ENCODE measurements around the gene P3H3.
A peak's percentile ranks its signal among the peaks of the same experiment; 100 is the strongest.

The P3H3 gene

DNA sequence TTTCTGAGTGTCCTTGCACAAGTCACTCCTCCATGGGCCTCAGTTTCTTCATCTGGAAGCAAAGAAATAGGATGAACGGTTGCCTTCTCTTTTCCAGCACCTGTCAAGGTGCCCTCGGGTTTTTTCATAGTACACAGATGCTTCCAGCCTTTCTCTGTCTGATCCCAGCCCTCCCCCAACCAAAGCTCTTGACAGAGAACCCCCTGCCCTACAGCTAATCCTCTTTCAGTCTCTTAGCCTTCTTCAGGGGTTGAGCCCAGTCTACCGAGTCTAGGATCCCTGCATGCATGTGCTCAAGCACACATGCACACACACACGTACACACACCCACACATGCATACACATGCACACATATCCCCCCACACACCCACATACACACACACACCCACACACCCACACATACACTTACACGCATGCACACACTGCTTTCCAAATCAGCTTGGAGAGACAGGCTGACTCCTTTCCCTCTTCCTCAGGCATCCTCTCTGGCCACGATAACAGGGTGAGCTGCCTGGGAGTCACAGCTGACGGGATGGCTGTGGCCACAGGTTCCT is 18.2 kb downstream of the P3H3 start:
- no peak for DNase-seq (ENCODE audit: low read depth)
- TF ChIP-seq, protein P1, sequence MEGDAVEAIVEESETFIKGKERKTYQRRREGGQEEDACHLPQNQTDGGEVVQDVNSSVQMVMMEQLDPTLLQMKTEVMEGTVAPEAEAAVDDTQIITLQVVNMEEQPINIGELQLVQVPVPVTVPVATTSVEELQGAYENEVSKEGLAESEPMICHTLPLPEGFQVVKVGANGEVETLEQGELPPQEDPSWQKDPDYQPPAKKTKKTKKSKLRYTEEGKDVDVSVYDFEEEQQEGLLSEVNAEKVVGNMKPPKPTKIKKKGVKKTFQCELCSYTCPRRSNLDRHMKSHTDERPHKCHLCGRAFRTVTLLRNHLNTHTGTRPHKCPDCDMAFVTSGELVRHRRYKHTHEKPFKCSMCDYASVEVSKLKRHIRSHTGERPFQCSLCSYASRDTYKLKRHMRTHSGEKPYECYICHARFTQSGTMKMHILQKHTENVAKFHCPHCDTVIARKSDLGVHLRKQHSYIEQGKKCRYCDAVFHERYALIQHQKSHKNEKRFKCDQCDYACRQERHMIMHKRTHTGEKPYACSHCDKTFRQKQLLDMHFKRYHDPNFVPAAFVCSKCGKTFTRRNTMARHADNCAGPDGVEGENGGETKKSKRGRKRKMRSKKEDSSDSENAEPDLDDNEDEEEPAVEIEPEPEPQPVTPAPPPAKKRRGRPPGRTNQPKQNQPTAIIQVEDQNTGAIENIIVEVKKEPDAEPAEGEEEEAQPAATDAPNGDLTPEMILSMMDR (conservative IDR thresholded peaks at IDR 0.05; ENCODE audit: low read length), result no peak
- no peak overlapping the region for H3K4me3 ChIP-seq (ENCODE audit: low read length)

GRCh38 chr12:6847676-6848075 is 19.5 kb downstream of the P3H3 start:
- TF ChIP-seq, protein P1 (conservative IDR thresholded peaks at IDR 0.05; ENCODE audit: low read length), result no peak
- no peak for DNase-seq (ENCODE audit: low read depth)
- H3K4me3 ChIP-seq (ENCODE audit: low read length), result no peak overlapping the region

GRCh38 chr12:6849427-6849826 is 21.2 kb downstream of the P3H3 start:
- TF ChIP-seq, protein P1 (conservative IDR thresholded peaks at IDR 0.05; ENCODE audit: low read length), result no peak
- no peak overlapping the region for H3K4me3 ChIP-seq (ENCODE audit: low read length)
- DNase-seq (ENCODE audit: low read depth), result no peak

GRCh38 chr12:6849976-6850560 is 21.9 kb downstream of the P3H3 start:
- H3K4me3 ChIP-seq (ENCODE audit: low read length), result peak overlapping the region; percentile 51
- TF ChIP-seq, protein P1 (conservative IDR thresholded peaks at IDR 0.05; ENCODE audit: low read length), result no peak
- DNase-seq (ENCODE audit: low read depth), result no peak

- H3K4me3 ChIP-seq (ENCODE audit: low read length), result peak overlapping the region; percentile 51
- TF ChIP-seq, protein P1 (conservative IDR thresholded peaks at IDR 0.05; ENCODE audit: low read length), result no peak
- DNase-seq (ENCODE audit: low read depth), result no peak
Measured at GRCh38 chr12:6850796-6851152, 22.6 kb downstream of the P3H3 start.

GRCh38 chr12:6851153-6851920 is 23.1 kb downstream of the P3H3 start, which contains the start of gene CDCA3:
Gene CDCA3, minus strand, starts transcription at chr12:6851286. Its CDS starts 334 bp downstream, at chr12:6850952.
- TF ChIP-seq, protein P1 (conservative IDR thresholded peaks at IDR 0.05; ENCODE audit: low read length), result no peak
- DNase-seq (ENCODE audit: low read depth), result peak; percentile 98

More at GRCh38 chr12:6851153-6851920, 23.1 kb downstream of the P3H3 start, which contains the start of gene CDCA3:
- peak within 1 kb of the TSS; percentile 97 for H3K4me3 ChIP-seq (ENCODE audit: low read length)
